Measurements from ENCODE around the gene ZNF439. TPM values are rescaled to one million over a fixed set of nuclear protein-coding genes. Genes with fewer than 3 reads are reported as not detected.

Gene ZNF439
- total and polyA plus RNA-seq, 2 of the 8 experiments (the other 6 are each of a cell fraction or from before 2014, with no cell fraction given): 0.09 TPM; not detected in 1

- TF ChIP-seq CTCF (IDR thresholded peaks at IDR 0.05; ENCODE audit: control extremely low read depth in 1 of 3, insufficient read depth in 1 of 3, low read depth in 1 of 3, low read length in 3 of 3): no peak
- TF ChIP-seq ATF2 (IDR thresholded peaks at IDR 0.05; ENCODE audit: low read length): no peak
- TF ChIP-seq GTF2F1 (IDR thresholded peaks at IDR 0.05; ENCODE audit: borderline replicate concordance, low read depth, low read length): no peak
- no peak for TF ChIP-seq EZH2 (IDR thresholded peaks at IDR 0.05; ENCODE audit: low read depth, low read length, severe bottlenecking)
- TF ChIP-seq YY1 (IDR thresholded peaks at IDR 0.05; ENCODE audit: low read depth, low read length): no peak
- no peak for TF ChIP-seq SRF (IDR thresholded peaks at IDR 0.05; ENCODE audit: low read depth, low read length)
- TF ChIP-seq PHF8 (conservative IDR thresholded peaks at IDR 0.05; ENCODE audit: low read depth, low read length): no peak
Measured at GRCh38 chr19:11814700-11815035, 33.9 kb upstream of the ZNF439 start (continued).

Data from H1 (cell line).